SJCRH30 (cell line): ENCODE data around the gene CCDC197. TPM values are rescaled to one million over a fixed set of nuclear protein-coding genes. Genes with fewer than 3 reads are reported as not detected.

Experiments used
- DNase-seq, 2 experiments: peaks; one replicate each; pipeline ENCODE4 v3.0.0-alpha.2; 2015 to 2020
- H3K27ac ChIP-seq: fragments of 250-450 bp; sonication (Bioruptor Pico); 2 replicates; pipeline ENCODE4 v1.5.1; 2020; ENCODE audit warnings: mild to moderate bottlenecking, moderate library complexity
- H3K27me3 ChIP-seq: fragments of 250-450 bp; sonication (Bioruptor Pico); 2 replicates; pipeline ENCODE4 v1.5.1; 2020; ENCODE audit warnings: mild to moderate bottlenecking, moderate library complexity
- H3K36me3 ChIP-seq: fragments of 250-450 bp; sonication (Bioruptor Pico); 2 replicates; pipeline ENCODE4 v1.5.1; 2020; ENCODE audit warnings: mild to moderate bottlenecking, moderate library complexity
- H3K4me1 ChIP-seq: fragments of 250-450 bp; sonication (Bioruptor Pico); 2 replicates; pipeline ENCODE4 v1.5.1; 2020; ENCODE audit warnings: mild to moderate bottlenecking, moderate library complexity
- H3K4me3 ChIP-seq: fragments of 250-450 bp; sonication (Bioruptor Pico); 2 replicates; pipeline ENCODE4 v1.5.1; 2020; ENCODE audit warnings: mild to moderate bottlenecking, moderate library complexity
- H3K9me3 ChIP-seq: fragments of 250-450 bp; sonication (Bioruptor Pico); replicated peaks from 2 replicates; pipeline ENCODE4 v1.5.1; 2020; ENCODE audit warnings: mild to moderate bottlenecking, moderate library complexity
- total RNA-seq: library from RNA; depleted of rRNA; stranded (reverse); fragments of >200 nt; shearing (Covaris generic); gene quantifications from 2 replicates; pipeline ENCODE4 v1.2.3, GENCODE V29; 2014

The CCDC197 gene
- total RNA-seq, 1 experiment from 2014 or later, result not detected

DNA sequence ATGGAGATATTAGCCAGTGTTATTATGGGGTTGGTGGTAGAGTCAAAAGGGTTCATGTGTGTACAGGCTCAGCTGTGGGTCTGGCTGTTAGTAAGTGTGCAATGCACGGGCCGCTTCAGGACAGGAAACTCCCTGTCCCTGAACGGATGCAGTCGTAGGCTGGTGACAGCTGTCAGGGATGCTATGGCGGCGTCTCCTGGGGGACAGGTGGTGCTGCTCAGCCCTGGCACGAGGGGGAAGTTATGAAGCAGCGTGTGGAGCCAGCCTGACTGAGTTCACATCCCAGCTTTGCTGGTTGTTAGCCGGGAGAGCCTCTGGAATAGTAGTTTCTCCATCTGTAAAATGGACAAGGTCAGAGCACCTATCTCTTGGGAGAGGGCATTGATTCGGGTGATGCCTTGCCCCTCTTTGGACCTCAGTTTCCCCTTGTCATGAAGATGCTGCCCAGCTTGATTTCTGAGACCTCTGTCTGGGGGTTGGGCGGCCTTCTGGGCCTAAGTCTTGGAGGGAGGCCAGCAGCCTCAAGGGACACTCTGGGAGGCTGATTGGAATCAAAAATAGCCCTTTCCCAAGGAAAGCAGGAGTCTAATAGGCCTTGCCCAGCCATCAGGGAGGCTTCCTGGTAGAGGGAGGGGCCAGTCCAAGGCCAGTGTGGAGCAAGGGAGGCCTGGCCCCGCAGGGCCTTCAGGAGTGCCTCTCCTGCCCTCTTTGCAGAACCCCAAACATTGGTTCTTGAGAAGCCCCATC, 27.8 kb upstream of the CCDC197 start:
- Histone ChIP-seq H3K36me3 (no peaks in the 10 kb centered on the region), H3K4me1 (peaks cover 14% of the 10 kb centered on the region), H3K27ac (no peak overlapping the region), H3K4me3 (no peak overlapping the region), H3K9me3 (no peaks in the 10 kb centered on the region), H3K27me3 (no peaks in the 10 kb centered on the region)
- peak in 1 of 2 experiments; percentile 49 for DNase-seq

DNA sequence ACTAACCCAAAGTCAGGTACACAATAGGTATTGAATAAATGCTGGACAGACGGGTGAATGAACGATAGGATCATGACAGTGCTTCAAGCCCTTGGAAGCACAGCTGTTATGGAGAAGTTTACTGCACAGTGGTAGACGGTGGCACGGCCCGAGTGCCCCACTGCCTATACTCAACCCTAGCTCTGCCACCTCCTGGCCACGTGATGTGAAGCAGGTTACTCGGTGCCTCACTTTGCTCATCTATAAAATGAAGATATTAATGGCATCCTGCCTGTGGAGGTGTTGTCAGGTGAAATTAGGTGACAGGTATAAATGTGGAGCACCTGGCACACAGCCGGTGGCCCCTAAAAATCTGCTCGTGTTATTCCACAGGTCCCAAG, 26.5 kb upstream of the CCDC197 start:
- Histone ChIP-seq H3K4me1 (peaks cover 27% of the 10 kb centered on the region), H3K4me3 (peak overlapping the region; percentile 8; the same call in 1 of the 2 replicates), H3K36me3 (no peaks in the 10 kb centered on the region), H3K27me3 (no peaks in the 10 kb centered on the region), H3K27ac (no peak overlapping the region), H3K9me3 (no peaks in the 10 kb centered on the region)
- DNase-seq, result no peak

DNA sequence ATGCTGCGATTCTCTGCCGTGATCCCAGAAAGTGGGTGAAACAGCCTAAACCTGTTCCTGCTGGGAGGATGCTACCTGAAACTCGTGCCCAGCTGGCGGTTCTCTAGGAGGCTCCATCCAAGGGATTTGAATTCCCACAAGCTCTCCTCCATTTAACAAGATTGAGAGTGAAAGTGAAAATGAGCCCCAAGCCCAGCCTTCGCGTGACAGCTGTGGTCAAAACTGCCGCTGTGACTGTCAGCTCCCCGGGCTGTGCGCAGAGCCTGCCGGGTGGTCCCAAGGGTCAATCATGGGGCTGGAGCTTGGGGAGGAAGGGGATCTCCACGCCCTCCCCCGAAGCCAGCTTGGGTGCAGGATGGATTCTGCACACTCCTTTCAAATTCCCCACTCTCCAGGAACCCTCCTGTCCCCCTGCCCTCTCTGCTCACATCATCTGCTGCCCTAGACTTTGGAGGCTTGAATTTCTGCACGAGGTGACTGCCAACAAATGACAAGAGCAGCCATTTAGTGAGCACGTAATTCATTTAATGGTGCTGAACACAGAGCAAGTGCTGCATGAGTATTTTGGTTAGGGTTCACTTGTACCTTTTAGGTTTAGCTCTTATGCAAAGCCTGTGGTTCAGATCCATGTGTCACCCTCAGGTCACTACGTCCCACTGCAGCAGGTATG, 26.0 kb upstream of the CCDC197 start:
- Histone ChIP-seq H3K27ac (no peak overlapping the region), H3K4me1 (peaks cover 32% of the 10 kb centered on the region), H3K36me3 (no peaks in the 10 kb centered on the region), H3K9me3 (no peaks in the 10 kb centered on the region), H3K4me3 (peak overlapping the region; percentile 8; the same call in 1 of the 2 replicates), H3K27me3 (no peaks in the 10 kb centered on the region)
- peak in 1 of 2 experiments; percentile 59 for DNase-seq

DNA sequence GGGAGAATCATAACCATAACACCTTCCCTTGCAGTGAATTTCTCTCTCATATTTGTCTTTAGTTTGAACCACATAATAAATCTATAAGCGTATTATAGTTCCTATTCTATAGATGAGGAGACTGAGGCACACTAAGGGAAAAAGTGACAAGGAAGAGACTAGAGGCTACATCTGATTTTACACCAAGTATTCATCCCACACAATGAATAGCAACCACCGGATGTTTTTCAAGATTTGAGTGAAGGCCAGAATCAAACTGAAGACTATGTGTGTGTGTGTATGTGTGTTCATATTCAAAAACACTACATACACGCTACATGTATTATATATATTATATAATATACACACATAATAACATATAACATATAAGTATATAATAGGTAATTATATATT, 25.5 kb upstream of the CCDC197 start:
- Histone ChIP-seq H3K27ac (no peak overlapping the region), H3K9me3 (no peaks in the 10 kb centered on the region), H3K27me3 (no peaks in the 10 kb centered on the region), H3K36me3 (no peaks in the 10 kb centered on the region), H3K4me1 (peaks cover 32% of the 10 kb centered on the region), H3K4me3 (no peak overlapping the region)
- no peak for DNase-seq

DNA sequence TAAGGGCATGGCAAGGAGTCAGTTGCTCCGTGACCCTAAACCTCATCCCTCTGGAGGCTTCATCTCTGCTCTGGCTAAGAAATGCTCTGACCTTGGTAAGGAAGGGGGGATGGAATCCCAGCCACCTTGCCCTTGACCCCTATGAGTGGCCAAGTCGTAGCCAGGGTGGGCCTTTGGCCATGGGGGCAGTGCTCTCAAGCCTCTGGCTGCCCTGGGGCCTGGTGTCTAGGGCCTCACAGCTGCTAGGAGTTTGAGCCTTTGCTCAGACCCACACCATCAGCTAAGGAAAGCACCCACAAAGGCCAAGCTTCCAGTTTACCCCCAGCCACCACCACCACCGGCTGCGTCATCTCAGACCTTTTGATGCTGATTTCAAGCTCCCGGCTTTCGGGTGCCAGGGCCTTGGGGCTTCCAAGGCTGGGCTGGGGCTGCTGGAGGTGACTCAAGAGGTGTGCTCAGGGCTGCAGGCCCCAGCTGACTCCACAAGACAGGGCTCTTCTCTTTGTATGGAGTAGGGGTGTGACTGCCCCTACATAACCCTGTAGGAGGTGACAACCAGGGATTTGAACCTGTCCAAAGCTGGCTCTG, 24.4 kb upstream of the CCDC197 start:
- no peaks in the 10 kb centered on the region for H3K36me3 ChIP-seq
- H3K27ac ChIP-seq, result no peak overlapping the region
- no peaks in the 10 kb centered on the region for H3K9me3 ChIP-seq
- H3K4me3 ChIP-seq, result no peak overlapping the region
- no peak for DNase-seq
- H3K27me3 ChIP-seq, result no peaks in the 10 kb centered on the region
- H3K4me1 ChIP-seq, result peaks cover 32% of the 10 kb centered on the region

DNA sequence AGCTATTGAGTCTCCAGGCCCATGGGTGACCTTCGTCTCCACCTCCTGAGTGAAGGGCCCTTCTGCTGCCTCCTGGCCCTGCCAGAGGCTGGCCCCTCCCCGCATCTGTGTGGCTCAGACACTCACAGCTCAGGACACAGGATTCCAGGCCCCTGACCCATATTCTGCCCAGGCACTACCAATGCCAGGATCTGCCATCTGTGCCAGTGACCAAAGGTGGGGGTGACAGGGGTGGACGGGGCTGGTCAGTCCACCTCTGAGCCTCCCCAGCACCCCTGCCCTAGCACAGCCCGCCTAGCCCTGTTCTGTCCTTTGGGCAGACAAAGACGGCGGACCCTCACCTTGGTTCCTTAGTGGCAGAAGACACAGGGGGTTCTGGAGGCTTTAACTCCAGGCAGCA, 23.5 kb upstream of the CCDC197 start:
- no peaks in the 10 kb centered on the region for H3K9me3 ChIP-seq
- no peak overlapping the region for H3K4me3 ChIP-seq
- H3K36me3 ChIP-seq, result no peaks in the 10 kb centered on the region
- peaks cover 32% of the 10 kb centered on the region for H3K4me1 ChIP-seq
- DNase-seq, result no peak
- no peaks in the 10 kb centered on the region for H3K27me3 ChIP-seq
- no peak overlapping the region for H3K27ac ChIP-seq

DNA sequence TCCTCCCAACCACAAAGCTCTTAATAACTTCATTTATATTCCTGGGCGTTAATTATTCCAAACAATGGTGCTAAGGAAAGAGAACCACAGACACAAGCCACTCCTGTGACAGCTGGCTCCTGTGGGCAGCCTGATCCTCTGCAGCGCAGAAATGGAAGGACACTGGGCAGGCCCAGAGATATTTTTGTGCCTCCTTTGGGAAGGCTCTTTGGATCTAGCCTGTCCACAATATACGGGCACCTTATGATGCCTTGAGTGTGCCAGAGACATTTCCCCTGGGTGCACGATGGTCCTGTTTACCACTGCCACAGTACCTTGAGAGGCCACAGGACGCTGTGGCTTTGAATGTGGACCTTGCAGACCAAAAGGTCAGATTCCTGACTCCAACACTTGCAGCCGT, 22.8 kb upstream of the CCDC197 start:
- DNase-seq, result peak in 1 of 2 experiments; percentile 55
- H3K27ac ChIP-seq, result peak overlapping the region; percentile 30
- H3K36me3 ChIP-seq, result no peaks in the 10 kb centered on the region
- H3K4me3 ChIP-seq, result no peak overlapping the region
- peaks cover 32% of the 10 kb centered on the region for H3K4me1 ChIP-seq
- H3K9me3 ChIP-seq, result no peaks in the 10 kb centered on the region
- H3K27me3 ChIP-seq, result no peaks in the 10 kb centered on the region

DNA sequence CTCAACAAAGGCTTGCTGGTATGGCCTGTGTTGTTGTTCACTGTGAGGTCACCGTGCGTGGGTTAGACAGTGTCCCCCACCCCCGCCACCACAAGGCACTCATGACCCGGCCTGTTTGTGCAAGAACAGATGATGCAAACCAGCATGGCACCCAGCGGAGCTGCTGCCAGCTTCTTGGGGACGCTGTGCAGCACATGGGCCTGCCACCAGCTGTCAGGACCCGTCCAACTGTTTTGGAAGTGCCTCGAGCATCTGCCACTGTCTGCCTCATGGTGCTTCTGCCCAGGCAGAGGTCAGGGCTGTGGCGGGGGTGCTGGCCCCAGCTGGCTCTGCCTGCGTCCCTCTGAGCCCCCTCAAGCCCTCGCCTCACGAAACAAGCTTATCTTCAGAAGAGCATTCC, 22.3 kb upstream of the CCDC197 start:
- H3K27me3 ChIP-seq, result no peaks in the 10 kb centered on the region
- H3K36me3 ChIP-seq, result no peaks in the 10 kb centered on the region
- H3K27ac ChIP-seq, result peak overlapping the region; percentile 30
- peaks cover 29% of the 10 kb centered on the region for H3K4me1 ChIP-seq
- peak; percentile 69 to 78 for DNase-seq
- no peak overlapping the region for H3K4me3 ChIP-seq
- H3K9me3 ChIP-seq, result no peaks in the 10 kb centered on the region

DNA sequence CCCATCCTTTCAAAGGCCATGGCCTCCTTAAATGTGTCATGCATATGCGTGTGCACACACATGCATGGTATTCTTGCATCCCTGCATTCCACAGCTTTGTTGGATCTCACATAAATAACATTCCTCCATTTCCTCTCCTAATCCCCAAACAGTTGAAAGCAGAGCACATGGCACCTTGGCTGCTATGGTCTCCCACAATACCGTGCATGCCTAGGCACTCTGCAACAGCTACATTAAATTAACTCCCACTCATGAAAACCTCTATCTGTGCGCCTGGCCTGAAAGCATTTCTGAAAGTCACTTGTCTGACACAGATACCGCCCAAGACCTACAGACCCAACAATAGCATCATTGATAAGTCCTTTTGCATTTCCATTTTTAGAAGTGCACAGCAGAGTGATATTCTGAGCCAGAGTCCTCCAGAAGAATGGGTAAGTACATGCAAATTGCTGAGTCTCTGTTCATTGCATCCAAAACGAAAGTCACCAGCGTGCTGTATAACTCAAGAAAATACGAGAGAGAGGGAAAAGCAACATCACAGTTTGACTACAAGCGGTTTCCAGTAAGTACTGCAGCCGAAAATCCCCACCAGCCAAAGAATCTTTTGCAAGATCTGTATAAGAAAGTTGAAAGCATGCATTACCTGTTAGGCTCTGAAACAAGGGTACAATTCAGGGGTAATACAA, 21.2 kb upstream of the CCDC197 start:
- no peak overlapping the region for H3K27ac ChIP-seq
- no peaks in the 10 kb centered on the region for H3K9me3 ChIP-seq
- DNase-seq, result no peak
- H3K36me3 ChIP-seq, result no peaks in the 10 kb centered on the region
- no peak overlapping the region for H3K4me3 ChIP-seq
- H3K27me3 ChIP-seq, result no peaks in the 10 kb centered on the region
- H3K4me1 ChIP-seq, result peaks cover 30% of the 10 kb centered on the region

DNA sequence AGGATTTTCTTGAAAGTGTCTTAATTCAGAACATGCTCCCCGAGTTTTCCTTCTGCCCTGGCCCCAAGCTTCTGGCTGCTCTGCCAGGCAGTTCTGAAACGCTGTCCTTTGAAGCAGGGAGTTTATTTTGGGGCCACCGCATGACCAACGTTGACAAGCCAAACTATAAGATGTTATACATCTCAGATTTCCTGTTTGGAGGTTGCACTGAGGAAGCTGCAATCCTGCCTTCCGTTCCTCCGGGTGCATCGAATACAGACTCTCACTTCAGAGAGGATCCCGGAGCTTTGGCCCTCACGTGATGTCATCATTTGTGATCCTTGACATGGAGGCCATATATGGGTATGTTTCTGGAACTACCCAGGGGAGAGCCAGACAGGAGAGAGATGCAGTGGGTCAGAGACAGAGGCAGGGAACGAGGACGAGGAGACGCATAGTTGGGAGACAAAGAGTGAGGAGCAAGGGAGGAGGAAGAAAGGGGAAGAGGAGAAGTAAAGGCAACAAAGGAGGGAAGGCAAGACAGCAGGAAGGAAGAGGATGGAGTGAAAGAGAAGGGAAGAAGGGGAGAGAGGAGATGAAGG, 20.5 kb upstream of the CCDC197 start, which contains the start of gene ASB2:
Gene ASB2, minus strand, starts transcription at position 94 of the 581 bp plus-strand sequence. CDS start 12,031 bp downstream, outside the sequence.
- peaks cover 36% of the 10 kb centered on the region for H3K4me1 ChIP-seq
- H3K27me3 ChIP-seq, result no peaks in the 10 kb centered on the region
- no peak within 1 kb of the TSS for H3K27ac ChIP-seq
- no peak within 1 kb of the TSS for H3K4me3 ChIP-seq
- no peaks in the 10 kb centered on the region for H3K36me3 ChIP-seq
- DNase-seq, result no peak
- no peaks in the 10 kb centered on the region for H3K9me3 ChIP-seq

DNA sequence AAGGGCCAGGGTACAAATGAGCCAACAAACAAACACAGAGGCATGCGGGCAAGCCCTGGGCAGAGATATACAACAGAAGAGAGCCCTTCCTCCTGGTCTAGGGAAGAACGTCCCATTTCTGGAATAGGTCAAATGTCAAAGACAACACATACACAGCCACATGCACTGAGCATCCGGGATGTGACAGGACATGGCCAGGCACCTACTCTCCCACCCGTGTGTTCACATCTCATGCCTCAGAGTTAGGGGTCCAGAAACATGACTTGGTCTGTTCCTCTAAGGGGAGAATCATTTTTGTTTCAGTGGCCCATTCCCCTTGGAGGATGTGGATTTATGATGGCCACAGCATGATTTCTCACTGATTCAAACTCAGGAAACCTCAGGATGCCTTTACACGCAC, 19.9 kb upstream of the CCDC197 start:
- DNase-seq, result no peak
- Histone ChIP-seq H3K36me3 (no peaks in the 10 kb centered on the region), H3K27ac (no peak overlapping the region), H3K4me3 (no peak overlapping the region), H3K9me3 (no peaks in the 10 kb centered on the region), H3K4me1 (peaks cover 42% of the 10 kb centered on the region), H3K27me3 (no peaks in the 10 kb centered on the region)

DNA sequence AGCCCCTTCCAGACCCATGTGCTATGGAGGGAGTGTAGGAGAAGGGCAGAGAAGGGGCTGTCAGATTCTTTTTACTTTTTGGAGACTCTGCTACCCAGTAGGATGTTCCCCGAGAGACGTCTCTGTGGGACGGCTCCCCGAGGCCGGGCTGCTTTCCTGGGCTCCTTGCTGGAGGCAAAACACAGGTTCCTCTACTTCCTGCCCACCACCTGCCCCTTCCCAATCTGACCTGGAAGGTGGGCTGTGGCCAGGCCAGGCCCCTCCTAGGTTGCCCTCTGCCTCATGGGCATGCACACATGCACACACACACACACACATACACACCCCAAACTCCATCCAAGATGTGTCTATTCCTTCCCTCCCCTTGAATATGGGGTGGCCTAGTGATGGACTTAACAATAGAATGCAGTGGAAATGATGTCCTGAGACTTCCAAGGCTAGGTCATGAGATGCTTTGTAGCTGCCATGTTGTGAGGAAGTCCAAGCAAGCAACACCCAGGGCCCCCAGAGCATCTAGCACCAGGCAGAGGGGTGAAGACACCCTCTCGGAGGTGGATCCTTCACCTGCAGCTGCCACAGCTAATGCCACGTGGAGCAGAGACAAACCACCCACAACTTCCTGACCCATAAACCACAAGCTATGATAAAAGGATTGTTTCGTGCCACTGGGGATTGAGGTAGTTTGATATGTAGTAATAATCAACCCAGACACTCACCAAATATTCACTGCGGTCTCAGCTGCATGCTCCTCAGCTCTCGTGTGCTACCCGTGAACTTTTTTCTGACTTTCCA, 19.1 kb upstream of the CCDC197 start:
- Histone ChIP-seq H3K27me3 (no peaks in the 10 kb centered on the region), H3K4me3 (no peak overlapping the region), H3K4me1 (peaks cover 50% of the 10 kb centered on the region), H3K9me3 (no peaks in the 10 kb centered on the region), H3K36me3 (no peaks in the 10 kb centered on the region), H3K27ac (no peak overlapping the region)
- DNase-seq, result no peak

DNA sequence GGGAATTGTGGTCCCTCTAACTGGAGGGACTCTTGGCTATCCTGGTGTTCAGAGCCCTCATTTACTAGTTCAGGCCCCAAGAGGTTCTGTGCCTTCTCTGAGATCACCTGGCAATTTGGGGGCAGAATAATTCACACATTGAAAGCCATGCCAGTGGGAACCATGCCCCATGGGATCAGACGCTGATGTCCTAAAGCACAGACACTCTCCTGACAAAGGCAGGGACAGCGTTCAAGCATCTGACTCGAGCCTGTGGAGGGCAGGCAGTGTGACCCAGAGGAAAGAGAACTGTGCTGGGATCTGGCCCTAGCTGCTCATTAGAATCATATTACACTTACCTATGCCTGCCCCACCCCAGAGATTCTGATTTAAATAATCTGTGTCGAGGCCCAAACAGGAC, 18.4 kb upstream of the CCDC197 start:
- no peak for DNase-seq
- H3K9me3 ChIP-seq, result no peaks in the 10 kb centered on the region
- H3K4me1 ChIP-seq, result peaks cover 52% of the 10 kb centered on the region
- no peaks in the 10 kb centered on the region for H3K36me3 ChIP-seq
- H3K4me3 ChIP-seq, result no peak overlapping the region
- H3K27ac ChIP-seq, result no peak overlapping the region
- no peaks in the 10 kb centered on the region for H3K27me3 ChIP-seq
